Endothelial cell of umbilical vein (primary cell): ENCODE results near the gene KIDINS220. TPM values are rescaled to one million over a fixed set of nuclear protein-coding genes. Genes with fewer than 3 reads are reported as not detected.

ENCODE experiments used
- BruUV-seq: library from RNA; stranded (reverse); fragments of 400-500 nt; replicated peaks from 2 replicates; lab custom pipeline; 2021; lab: Mats Ljungman, UMichigan
- CTCF ChIA-PET: fragments of 300-600, 350-600 bp; sonication (Branson Sonifier 250); formaldehyde crosslinking; loops from one replicate; lab custom pipeline; 2021; ENCODE audit warnings: antibody characterized with exemption, inconsistent platforms; lab: Charles Lee
- POLR2A ChIA-PET: fragments of 300-600, 350-600 bp; sonication (Branson Sonifier 250); formaldehyde crosslinking; loops from one replicate; lab custom pipeline; 2021; ENCODE audit warnings: antibody characterized with exemption, inconsistent platforms; lab: Charles Lee
- DNase-seq: peaks from one replicate; pipeline ENCODE4 v3.0.0-alpha.2; 2011; ENCODE audit warnings: low read depth, low spot score
- FAIRE-seq: peaks from 2 replicates; lab custom pipeline; 2011; peaks lifted over from hg19 to GRCh38; lab: Jason Lieb, UNC
- H2AFZ ChIP-seq: 2 replicates; pipeline ENCODE4 v1.6.0; 2012; ENCODE audit warnings: low read depth, low read length, control low read depth, inconsistent platforms
- H3K27ac ChIP-seq: 2 replicates; pipeline ENCODE4 v1.5.1; 2011; ENCODE audit warnings: low read depth, mild to moderate bottlenecking, control low read depth, low read length, moderate library complexity; ENCODE audit not compliant: insufficient read depth
- H3K27me3 ChIP-seq, 2 experiments: 2 replicates each; pipeline versions ENCODE4 v1.6.0 to v1.6.1; 2011; ENCODE audit warnings: low read length in 2 of 2, mixed read lengths in 1 of 2; ENCODE audit not compliant: control insufficient read depth in 2 of 2, insufficient read depth in 2 of 2
- H3K36me3 ChIP-seq, 2 experiments: 2 replicates in 1 of 2; 3 replicates in 1 of 2; pipeline ENCODE4 v1.5.1; 2011; ENCODE audit warnings: low read length in 2 of 2, mild to moderate bottlenecking in 1 of 2, moderate library complexity in 1 of 2; ENCODE audit not compliant: control insufficient read depth in 2 of 2, insufficient read depth in 2 of 2; ENCODE audit errors: extremely low read depth in 1 of 2
- H3K4me1 ChIP-seq: 3 replicates; pipeline ENCODE4 v1.5.1; 2011; ENCODE audit warnings: mild to moderate bottlenecking, low read length; ENCODE audit not compliant: control insufficient read depth, insufficient read depth; ENCODE audit errors: extremely low read depth
- H3K4me2 ChIP-seq: 2 replicates; pipeline ENCODE4 v1.6.1; 2011; ENCODE audit warnings: low read length, control low read depth, mixed read lengths; ENCODE audit not compliant: insufficient read depth
- H3K4me3 ChIP-seq, 3 experiments: fragments of 200-600 bp in 1 of 3; sonication (generic), shearing (Covaris generic) in 1 of 3; replicated peaks in 1 of 3; 2 replicates each; pipeline ENCODE4 v1.5.1; 2011 to 2016; ENCODE audit warnings: control low read depth in 3 of 3, low read length in 3 of 3, mild to moderate bottlenecking in 2 of 3, inconsistent platforms in 1 of 3, low read depth in 1 of 3, moderate library complexity in 1 of 3; ENCODE audit not compliant: insufficient read depth in 1 of 3
- H3K79me2 ChIP-seq: 2 replicates; pipeline ENCODE4 v1.6.0; 2012; ENCODE audit warnings: low read length, inconsistent platforms; ENCODE audit not compliant: control insufficient read depth, insufficient read depth
- H3K9ac ChIP-seq: replicated peaks from 2 replicates; pipeline ENCODE3; 2011; ENCODE audit warnings: low read length, control low read depth; ENCODE audit not compliant: insufficient read depth; ENCODE audit errors: extremely low read depth
- H3K9me1 ChIP-seq: replicated peaks from 3 replicates; pipeline ENCODE4 v1.6.0; 2011; ENCODE audit warnings: mild to moderate bottlenecking, low read length; ENCODE audit not compliant: control insufficient read depth, insufficient read depth; ENCODE audit errors: extremely low read depth
- H3K9me3 ChIP-seq: replicated peaks from 2 replicates; pipeline ENCODE4 v1.5.1; 2012; ENCODE audit warnings: low read length, inconsistent platforms; ENCODE audit not compliant: control insufficient read depth, insufficient read depth
- H4K20me1 ChIP-seq: replicated peaks from 2 replicates; pipeline ENCODE3; 2011; ENCODE audit warnings: mild to moderate bottlenecking, low read length; ENCODE audit not compliant: control insufficient read depth, insufficient read depth; ENCODE audit errors: extremely low read depth
- EZH2 ChIP-seq: IDR thresholded peaks from 2 replicates; pipeline ENCODE4 v1.6.1; 2012; ENCODE audit warnings: borderline replicate concordance, low read depth, mild to moderate bottlenecking, moderate library complexity, low read length, inconsistent platforms; ENCODE audit not compliant: severe bottlenecking
- FOS ChIP-seq: IDR thresholded peaks from 2 replicates; pipeline ENCODE4 v1.6.1; 2011; ENCODE audit warnings: mild to moderate bottlenecking, low read length, moderate library complexity, borderline replicate concordance; ENCODE audit not compliant: insufficient read depth
- GATA2 ChIP-seq: IDR thresholded peaks from 2 replicates; pipeline ENCODE4 v1.7.0; 2011; ENCODE audit warnings: low read depth, mild to moderate bottlenecking, moderate library complexity, mixed read lengths, low read length; ENCODE audit not compliant: insufficient read length, insufficient read depth
- JUN ChIP-seq: IDR thresholded peaks from 2 replicates; pipeline ENCODE4 v1.6.1; 2011; ENCODE audit warnings: borderline replicate concordance, low read depth; ENCODE audit not compliant: insufficient read length, insufficient read depth
- MYC ChIP-seq: IDR thresholded peaks from one replicate; pipeline ENCODE4 v1.6.1; 2011; ENCODE audit warnings: mild to moderate bottlenecking, low read depth, low read length
- POLR2A ChIP-seq: IDR thresholded peaks from 2 replicates; pipeline ENCODE4 v1.6.1; 2012; ENCODE audit warnings: low read depth, mild to moderate bottlenecking, control low read depth, low read length
- POLR2AphosphoS5 ChIP-seq: IDR thresholded peaks from 2 replicates; pipeline ENCODE4 v1.6.1; 2012; ENCODE audit warnings: low read depth, mild to moderate bottlenecking, control low read depth, low read length, moderate library complexity; ENCODE audit not compliant: insufficient read depth
- dilution Hi-C: fragments of 300-500 bp; cut with MboI; formaldehyde crosslinking; loops from one replicate; pipeline ENCODE4 v1.15.0; 2019; ENCODE audit warnings: low sequenced_read_pairs; ENCODE audit not compliant: extremely low pct_ligation_motif_present
- intact Hi-C: fragments of 100-400 bp; cut with micrococcal nuclease; formaldehyde crosslinking; loops from one replicate; pipeline ENCODE4 v1.10.0; 2022
- polyA plus RNA-seq, 4 experiments: library from polyadenylated mRNA; depleted of rRNA in 3 of 4; stranded (reverse) in 3 of 4; unstranded in 1 of 4; fragments of >200 nt; gene quantifications; 2 replicates each; pipeline versions ENCODE4 v1.2.1 to v1.2.3, GENCODE V29; 2011 to 2012; ENCODE audit warnings: missing spikeins in 1 of 4
- total RNA-seq: library from RNA; stranded (reverse); gene quantifications from 2 replicates; pipeline ENCODE4 v1.2.3, GENCODE V29; 2021
- TF ChIP-seq, protein P1 (sequence below), 2 donors: IDR thresholded peaks; 1 replicate in 1 of 2; 2 replicates in 1 of 2; pipeline ENCODE4 v1.5.1; 2011; ENCODE audit warnings: low read length in 2 of 2, mild to moderate bottlenecking in 2 of 2, moderate library complexity in 2 of 2, control low read depth in 1 of 2, inconsistent platforms in 1 of 2, low read depth in 1 of 2; ENCODE audit not compliant: insufficient read depth in 1 of 2; ENCODE audit errors: extremely low read depth in 1 of 2
- TF ChIP-seq, protein P2 (sequence below): IDR thresholded peaks from 2 replicates; pipeline ENCODE4 v1.6.1; 2011; ENCODE audit not compliant: insufficient read depth, insufficient read length

The KIDINS220 gene
- total and polyA plus RNA-seq, 2 donors (not counting 3 experiments of a cell fraction or from before 2014, with no cell fraction given), result 33.9 to 41.3 TPM

GRCh38 chr2:8863331-8863953, 26.0 kb upstream of the KIDINS220 start:
- Histone ChIP-seq H3K79me2 (no peaks in the 10 kb centered on the region), H3K9me1 (no peaks in the 10 kb centered on the region), H3K27ac (no peak overlapping the region), H3K4me1 (no peaks in the 10 kb centered on the region), H3K9ac (no peak overlapping the region), H3K27me3 (no peaks in the 10 kb centered on the region), H3K4me3 (no peak overlapping the region), H3K36me3 (no peaks in the 10 kb centered on the region), H4K20me1 (no peaks in the 10 kb centered on the region), H2AFZ (no peak overlapping the region), H3K9me3 (no peaks in the 10 kb centered on the region), H3K4me2 (no peak overlapping the region)
- POLR2A ChIA-PET, result no interaction called here
- dilution Hi-C loops, result no loop called here
- TF ChIP-seq, protein P1, sequence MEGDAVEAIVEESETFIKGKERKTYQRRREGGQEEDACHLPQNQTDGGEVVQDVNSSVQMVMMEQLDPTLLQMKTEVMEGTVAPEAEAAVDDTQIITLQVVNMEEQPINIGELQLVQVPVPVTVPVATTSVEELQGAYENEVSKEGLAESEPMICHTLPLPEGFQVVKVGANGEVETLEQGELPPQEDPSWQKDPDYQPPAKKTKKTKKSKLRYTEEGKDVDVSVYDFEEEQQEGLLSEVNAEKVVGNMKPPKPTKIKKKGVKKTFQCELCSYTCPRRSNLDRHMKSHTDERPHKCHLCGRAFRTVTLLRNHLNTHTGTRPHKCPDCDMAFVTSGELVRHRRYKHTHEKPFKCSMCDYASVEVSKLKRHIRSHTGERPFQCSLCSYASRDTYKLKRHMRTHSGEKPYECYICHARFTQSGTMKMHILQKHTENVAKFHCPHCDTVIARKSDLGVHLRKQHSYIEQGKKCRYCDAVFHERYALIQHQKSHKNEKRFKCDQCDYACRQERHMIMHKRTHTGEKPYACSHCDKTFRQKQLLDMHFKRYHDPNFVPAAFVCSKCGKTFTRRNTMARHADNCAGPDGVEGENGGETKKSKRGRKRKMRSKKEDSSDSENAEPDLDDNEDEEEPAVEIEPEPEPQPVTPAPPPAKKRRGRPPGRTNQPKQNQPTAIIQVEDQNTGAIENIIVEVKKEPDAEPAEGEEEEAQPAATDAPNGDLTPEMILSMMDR (IDR thresholded peaks at IDR 0.05; ENCODE audit: extremely low read depth in 1 of 2, insufficient read depth in 1 of 2, low read depth in 1 of 2, low read length in 2 of 2), result no peak
- TF ChIP-seq POLR2A (no peak), GATA2 (no peak), POLR2AphosphoS5 (no peak), FOS (no peak), JUN (no peak), EZH2 (no peak), MYC (no peak)
- TF ChIP-seq, protein P2, sequence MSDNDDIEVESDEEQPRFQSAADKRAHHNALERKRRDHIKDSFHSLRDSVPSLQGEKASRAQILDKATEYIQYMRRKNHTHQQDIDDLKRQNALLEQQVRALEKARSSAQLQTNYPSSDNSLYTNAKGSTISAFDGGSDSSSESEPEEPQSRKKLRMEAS, result no peak
- BruUV-seq, result no TSS peak
- intact Hi-C loops, result no loop called here
- DNase-seq, result no peak
- CTCF ChIA-PET, result interaction anchor here (1.3 to 2.7 kb wide), 4 partner anchors 9 to 276 kb away, joined by 3 to 11 read pairs (median 5); no protein-coding TSS in a partner anchor
- FAIRE-seq, result no peak
